GM23338 (cell line): Measurements from ENCODE around the gene BEST1. TPM values are rescaled to one million over a fixed set of nuclear protein-coding genes. Genes with fewer than 3 reads are reported as not detected.
A peak's percentile ranks its signal among the peaks of the same experiment; 100 is the strongest.

Source experiments
- ATAC-seq: fragments of 200-7000 bp; cut with Tn5 transposase; 3 replicates; pipeline ENCODE4 v1.9.1; 2020
- DNase-seq: peaks from one replicate; pipeline ENCODE4 v3.0.0-alpha.2; 2015; ENCODE audit warnings: low spot score
- H2AFZ ChIP-seq: fragments of 200-600 bp; sonication (generic); 2 replicates; pipeline ENCODE4 v1.8.0; 2016; ENCODE audit warnings: antibody characterized with exemption, mild to moderate bottlenecking, moderate library complexity
- H3F3A ChIP-seq: fragments of 200-600 bp; sonication (generic); replicated peaks from 2 replicates; pipeline ENCODE4 v1.8.0; 2017; ENCODE audit warnings: antibody characterized with exemption, mixed run types, low read depth
- H3K27ac ChIP-seq: fragments of 200-600 bp; sonication (generic); 2 replicates; pipeline ENCODE4 v1.6.1; 2016; ENCODE audit warnings: low read depth
- H3K27me3 ChIP-seq: fragments of 200-600 bp; sonication (generic); 2 replicates; pipeline ENCODE4 v1.8.0; 2016; ENCODE audit warnings: mild to moderate bottlenecking, mixed run types, moderate library complexity; ENCODE audit not compliant: insufficient read depth
- H3K36me3 ChIP-seq: fragments of 200-600 bp; sonication (generic); 2 replicates; pipeline ENCODE4 v1.8.0; 2016; ENCODE audit warnings: mild to moderate bottlenecking; ENCODE audit not compliant: insufficient read depth
- H3K4me1 ChIP-seq: fragments of 200-600 bp; sonication (generic); 2 replicates; pipeline ENCODE4 v1.8.0; 2016; ENCODE audit warnings: mild to moderate bottlenecking, moderate library complexity; ENCODE audit not compliant: insufficient read depth
- H3K4me2 ChIP-seq: fragments of 200-600 bp; sonication (generic); 2 replicates; pipeline ENCODE4 v1.7.1; 2017; ENCODE audit warnings: mixed run types
- H3K4me3 ChIP-seq: fragments of 200-600 bp; sonication (generic); 2 replicates; pipeline ENCODE4 v1.6.1; 2016; ENCODE audit warnings: mixed run types
- H3K79me2 ChIP-seq: fragments of 200-600 bp; sonication (generic); replicated peaks from 2 replicates; pipeline ENCODE4 v1.8.0; 2017; ENCODE audit warnings: mild to moderate bottlenecking; ENCODE audit not compliant: insufficient read depth
- H3K9me2 ChIP-seq: fragments of 200-600 bp; sonication (generic); 2 replicates; pipeline ENCODE4 v1.8.0; 2017; ENCODE audit not compliant: insufficient read depth
- H4K20me1 ChIP-seq: fragments of 200-600 bp; sonication (generic); replicated peaks from 2 replicates; pipeline ENCODE4 v1.8.0; 2017; ENCODE audit warnings: mild to moderate bottlenecking; ENCODE audit not compliant: insufficient read depth
- H3K27ac Mint-ChIP-seq: 2 replicates; pipeline ENCODE4 v1.8.0; 2020; ENCODE audit warnings: inconsistent platforms, mild to moderate bottlenecking, moderate library complexity, mixed read lengths
- H3K27me3 Mint-ChIP-seq: 3 replicates; pipeline ENCODE4 v1.8.0; 2022; ENCODE audit warnings: low read depth, mild to moderate bottlenecking, moderate library complexity, mixed read lengths, inconsistent platforms; ENCODE audit not compliant: insufficient read depth, poor library complexity
- H3K36me3 Mint-ChIP-seq: 3 replicates; pipeline ENCODE4 v1.8.0; 2021; ENCODE audit warnings: low read depth, mild to moderate bottlenecking, inconsistent platforms, moderate library complexity, mixed read lengths
- H3K4me1 Mint-ChIP-seq: 3 replicates; pipeline ENCODE4 v1.8.0; 2020; ENCODE audit warnings: mild to moderate bottlenecking, inconsistent platforms, mixed read lengths
- H3K4me3 Mint-ChIP-seq: 3 replicates; pipeline ENCODE4 v1.8.0; 2021; ENCODE audit warnings: moderate library complexity, mild to moderate bottlenecking, inconsistent platforms, mixed read lengths
- H3K9me3 Mint-ChIP-seq: 3 replicates; pipeline ENCODE4 v1.8.0; 2020; ENCODE audit warnings: moderate library complexity, mild to moderate bottlenecking, inconsistent platforms, mixed read lengths
- CTCF ChIP-seq, 2 experiments: fragments of 200-600 bp in 1 of 2; sonication (generic) in 1 of 2; conservative IDR thresholded peaks; 2 replicates each; pipeline versions ENCODE4 v1.5.1 to v1.6.1; 2016 to 2017; ENCODE audit warnings: antibody characterized with exemption in 2 of 2, low read depth in 2 of 2, mild to moderate bottlenecking in 2 of 2, moderate library complexity in 1 of 2
- JUNB ChIP-seq: IDR thresholded peaks from one replicate; pipeline ENCODE4 v1.6.1; 2016; ENCODE audit warnings: antibody characterized with exemption; ENCODE audit not compliant: unreplicated experiment
- REST ChIP-seq: IDR thresholded peaks from one replicate; pipeline ENCODE4 v1.6.1; 2018; ENCODE audit warnings: antibody characterized with exemption; ENCODE audit not compliant: unreplicated experiment
- polyA plus RNA-seq: library from polyadenylated mRNA; unstranded; fragments of >200 nt; fragmentation: Nextera tagmentation; extraction: Ambion mirVana; gene quantifications from 2 replicates; pipeline ENCODE4 v1.2.1, GENCODE V29; 2016
- total RNA-seq: library from RNA; depleted of rRNA; stranded (reverse); fragments of >200 nt; shearing (Covaris generic); gene quantifications from 2 replicates; pipeline ENCODE4 v1.2.3, GENCODE V29; 2014
- TF ChIP-seq, protein P1 (sequence below): fragments of 250-450 bp; sonication (Bioruptor Pico); IDR thresholded peaks from 2 replicates; pipeline ENCODE4 v1.5.0; 2020; ENCODE audit warnings: mild to moderate bottlenecking, moderate library complexity

The BEST1 gene
- total and polyA plus RNA-seq, 2 experiments from 2014 or later, result 0.35 to 0.44 TPM

- H3K4me1 ChIP-seq, result peaks cover 6% of the 10 kb centered on the region; the same call in 1 of the 2 replicates
- peaks cover 2% of the 10 kb centered on the region; the same call in 2 of the 3 replicates for H3K9me3 Mint-ChIP-seq
- no peaks in the 10 kb centered on the region for H3K79me2 ChIP-seq
- TF ChIP-seq REST, result no peak
- TF ChIP-seq CTCF (conservative IDR thresholded peaks at IDR 0.05; ENCODE audit: low read depth in 2 of 2), result 0 out of 4 replicates have a peak, but pooled peaks of 1 of the 2 experiments have one; percentile 30
- no peak for TF ChIP-seq JUNB
- TF ChIP-seq, protein P1, sequence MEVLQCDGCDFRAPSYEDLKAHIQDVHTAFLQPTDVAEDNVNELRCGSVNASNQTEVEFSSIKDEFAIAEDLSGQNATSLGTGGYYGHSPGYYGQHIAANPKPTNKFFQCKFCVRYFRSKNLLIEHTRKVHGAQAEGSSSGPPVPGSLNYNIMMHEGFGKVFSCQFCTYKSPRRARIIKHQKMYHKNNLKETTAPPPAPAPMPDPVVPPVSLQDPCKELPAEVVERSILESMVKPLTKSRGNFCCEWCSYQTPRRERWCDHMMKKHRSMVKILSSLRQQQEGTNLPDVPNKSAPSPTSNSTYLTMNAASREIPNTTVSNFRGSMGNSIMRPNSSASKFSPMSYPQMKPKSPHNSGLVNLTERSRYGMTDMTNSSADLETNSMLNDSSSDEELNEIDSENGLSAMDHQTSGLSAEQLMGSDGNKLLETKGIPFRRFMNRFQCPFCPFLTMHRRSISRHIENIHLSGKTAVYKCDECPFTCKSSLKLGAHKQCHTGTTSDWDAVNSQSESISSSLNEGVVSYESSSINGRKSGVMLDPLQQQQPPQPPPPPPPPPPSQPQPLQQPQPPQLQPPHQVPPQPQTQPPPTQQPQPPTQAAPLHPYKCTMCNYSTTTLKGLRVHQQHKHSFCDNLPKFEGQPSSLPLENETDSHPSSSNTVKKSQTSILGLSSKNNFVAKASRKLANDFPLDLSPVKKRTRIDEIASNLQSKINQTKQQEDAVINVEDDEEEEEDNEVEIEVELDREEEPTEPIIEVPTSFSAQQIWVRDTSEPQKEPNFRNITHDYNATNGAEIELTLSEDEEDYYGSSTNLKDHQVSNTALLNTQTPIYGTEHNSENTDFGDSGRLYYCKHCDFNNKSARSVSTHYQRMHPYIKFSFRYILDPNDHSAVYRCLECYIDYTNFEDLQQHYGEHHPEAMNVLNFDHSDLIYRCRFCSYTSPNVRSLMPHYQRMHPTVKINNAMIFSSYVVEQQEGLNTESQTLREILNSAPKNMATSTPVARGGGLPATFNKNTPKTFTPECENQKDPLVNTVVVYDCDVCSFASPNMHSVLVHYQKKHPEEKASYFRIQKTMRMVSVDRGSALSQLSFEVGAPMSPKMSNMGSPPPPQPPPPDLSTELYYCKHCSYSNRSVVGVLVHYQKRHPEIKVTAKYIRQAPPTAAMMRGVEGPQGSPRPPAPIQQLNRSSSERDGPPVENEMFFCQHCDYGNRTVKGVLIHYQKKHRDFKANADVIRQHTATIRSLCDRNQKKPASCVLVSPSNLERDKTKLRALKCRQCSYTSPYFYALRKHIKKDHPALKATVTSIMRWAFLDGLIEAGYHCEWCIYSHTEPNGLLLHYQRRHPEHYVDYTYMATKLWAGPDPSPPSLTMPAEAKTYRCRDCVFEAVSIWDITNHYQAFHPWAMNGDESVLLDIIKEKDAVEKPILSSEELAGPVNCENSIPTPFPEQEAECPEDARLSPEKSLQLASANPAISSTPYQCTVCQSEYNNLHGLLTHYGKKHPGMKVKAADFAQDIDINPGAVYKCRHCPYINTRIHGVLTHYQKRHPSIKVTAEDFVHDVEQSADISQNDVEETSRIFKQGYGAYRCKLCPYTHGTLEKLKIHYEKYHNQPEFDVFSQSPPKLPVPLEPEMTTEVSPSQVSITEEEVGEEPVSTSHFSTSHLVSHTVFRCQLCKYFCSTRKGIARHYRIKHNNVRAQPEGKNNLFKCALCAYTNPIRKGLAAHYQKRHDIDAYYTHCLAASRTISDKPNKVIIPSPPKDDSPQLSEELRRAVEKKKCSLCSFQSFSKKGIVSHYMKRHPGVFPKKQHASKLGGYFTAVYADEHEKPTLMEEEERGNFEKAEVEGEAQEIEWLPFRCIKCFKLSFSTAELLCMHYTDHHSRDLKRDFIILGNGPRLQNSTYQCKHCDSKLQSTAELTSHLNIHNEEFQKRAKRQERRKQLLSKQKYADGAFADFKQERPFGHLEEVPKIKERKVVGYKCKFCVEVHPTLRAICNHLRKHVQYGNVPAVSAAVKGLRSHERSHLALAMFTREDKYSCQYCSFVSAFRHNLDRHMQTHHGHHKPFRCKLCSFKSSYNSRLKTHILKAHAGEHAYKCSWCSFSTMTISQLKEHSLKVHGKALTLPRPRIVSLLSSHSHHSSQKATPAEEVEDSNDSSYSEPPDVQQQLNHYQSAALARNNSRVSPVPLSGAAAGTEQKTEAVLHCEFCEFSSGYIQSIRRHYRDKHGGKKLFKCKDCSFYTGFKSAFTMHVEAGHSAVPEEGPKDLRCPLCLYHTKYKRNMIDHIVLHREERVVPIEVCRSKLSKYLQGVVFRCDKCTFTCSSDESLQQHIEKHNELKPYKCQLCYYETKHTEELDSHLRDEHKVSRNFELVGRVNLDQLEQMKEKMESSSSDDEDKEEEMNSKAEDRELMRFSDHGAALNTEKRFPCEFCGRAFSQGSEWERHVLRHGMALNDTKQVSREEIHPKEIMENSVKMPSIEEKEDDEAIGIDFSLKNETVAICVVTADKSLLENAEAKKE, result no peak
- no peak overlapping the region for H3K4me3 ChIP-seq
- H3K27me3 ChIP-seq, result peaks cover 9% of the 10 kb centered on the region; the same call in 1 of the 2 replicates
- no peak overlapping the region for H3K4me2 ChIP-seq
- ATAC-seq, result no peak
- no peaks in the 10 kb centered on the region for H3K9me2 ChIP-seq
- H2AFZ ChIP-seq, result no peak overlapping the region
- H3K36me3 ChIP-seq, result peaks cover 4% of the 10 kb centered on the region
- peaks cover 20% of the 10 kb centered on the region for H3K36me3 Mint-ChIP-seq
- H4K20me1 ChIP-seq, result peaks cover 4% of the 10 kb centered on the region
- peak; percentile 20 for DNase-seq
- H3K27me3 Mint-ChIP-seq, result peaks cover 32% of the 10 kb centered on the region
- H3F3A ChIP-seq, result peaks cover 13% of the 10 kb centered on the region
- no peak overlapping the region for H3K4me3 Mint-ChIP-seq
- no peak overlapping the region for H3K27ac Mint-ChIP-seq
- no peak overlapping the region for H3K27ac ChIP-seq
- no peaks in the 10 kb centered on the region for H3K4me1 Mint-ChIP-seq
Measured at GRCh38 chr11:61959114-61959513, 9.0 kb downstream of the BEST1 start.
